ENCODE measurements around the gene AP5S1. TPM values are rescaled to one million over a fixed set of nuclear protein-coding genes. Genes with fewer than 3 reads are reported as not detected.
"Not testable (repeated sequence)": the region's sequence is repeated elsewhere in the genome, so short reads cannot be mapped to it uniquely, and the experiment has no call there.

The AP5S1 gene
- total RNA-seq, 1 donor from 2014 or later, result 13.8 TPM

DNA sequence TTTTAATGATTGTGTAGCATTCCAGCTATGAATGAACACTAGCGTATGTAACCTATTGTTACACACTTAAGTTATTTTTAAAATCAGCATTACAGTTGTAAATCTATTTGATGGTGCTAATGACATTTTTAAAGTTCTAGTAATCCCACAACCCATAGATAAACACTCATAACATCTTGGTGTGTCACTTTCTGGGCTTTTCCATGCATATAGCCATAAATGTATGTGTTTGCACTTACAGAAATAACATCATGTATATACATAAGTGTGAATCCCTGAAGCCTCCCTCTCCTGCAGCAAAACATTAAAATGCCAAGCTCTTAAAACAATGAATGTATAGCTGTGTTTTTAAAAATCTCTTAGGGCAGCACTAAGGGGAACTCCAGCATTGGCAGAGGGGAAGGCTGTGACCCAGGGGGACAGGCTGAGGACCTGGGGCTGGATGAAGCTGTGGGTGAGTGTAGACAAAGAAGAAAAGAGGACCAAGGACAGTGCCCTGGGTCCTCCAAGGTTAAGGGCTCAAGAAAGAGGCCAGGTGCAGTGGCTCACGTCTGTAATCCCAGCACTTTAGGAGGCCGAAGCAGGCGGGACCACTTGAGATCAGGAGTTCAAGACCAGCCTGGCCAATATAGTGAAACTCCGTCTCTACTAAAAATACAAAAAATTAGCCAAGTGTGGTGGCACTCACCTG, 32.9 kb upstream of the AP5S1 start:
- peaks cover 1% of the 10 kb centered on the region for H3K27me3 Mint-ChIP-seq (ENCODE audit: low read depth)
- TF ChIP-seq, protein P1, sequence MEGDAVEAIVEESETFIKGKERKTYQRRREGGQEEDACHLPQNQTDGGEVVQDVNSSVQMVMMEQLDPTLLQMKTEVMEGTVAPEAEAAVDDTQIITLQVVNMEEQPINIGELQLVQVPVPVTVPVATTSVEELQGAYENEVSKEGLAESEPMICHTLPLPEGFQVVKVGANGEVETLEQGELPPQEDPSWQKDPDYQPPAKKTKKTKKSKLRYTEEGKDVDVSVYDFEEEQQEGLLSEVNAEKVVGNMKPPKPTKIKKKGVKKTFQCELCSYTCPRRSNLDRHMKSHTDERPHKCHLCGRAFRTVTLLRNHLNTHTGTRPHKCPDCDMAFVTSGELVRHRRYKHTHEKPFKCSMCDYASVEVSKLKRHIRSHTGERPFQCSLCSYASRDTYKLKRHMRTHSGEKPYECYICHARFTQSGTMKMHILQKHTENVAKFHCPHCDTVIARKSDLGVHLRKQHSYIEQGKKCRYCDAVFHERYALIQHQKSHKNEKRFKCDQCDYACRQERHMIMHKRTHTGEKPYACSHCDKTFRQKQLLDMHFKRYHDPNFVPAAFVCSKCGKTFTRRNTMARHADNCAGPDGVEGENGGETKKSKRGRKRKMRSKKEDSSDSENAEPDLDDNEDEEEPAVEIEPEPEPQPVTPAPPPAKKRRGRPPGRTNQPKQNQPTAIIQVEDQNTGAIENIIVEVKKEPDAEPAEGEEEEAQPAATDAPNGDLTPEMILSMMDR (IDR thresholded peaks at IDR 0.05; ENCODE audit: unreplicated experiment), result no peak
- H3K27ac Mint-ChIP-seq, result no peak overlapping the region
- no peaks in the 10 kb centered on the region for H3K9me3 Mint-ChIP-seq
- H3K4me3 Mint-ChIP-seq, result peak overlapping the region; percentile 56
- H3K36me3 Mint-ChIP-seq, result no peaks in the 10 kb centered on the region
- peaks cover 25% of the 10 kb centered on the region for H3K4me1 Mint-ChIP-seq
- DNase-seq (ENCODE audit: low spot score in 2 of 2, unreplicated experiment in 2 of 2), result no peak

GRCh38 chr20:3788685-3789155, 31.6 kb upstream of the AP5S1 start:
- peaks cover 1% of the 10 kb centered on the region for H3K27me3 Mint-ChIP-seq (ENCODE audit: low read depth)
- DNase-seq (ENCODE audit: low spot score in 2 of 2, unreplicated experiment in 2 of 2), result no peak
- no peaks in the 10 kb centered on the region for H3K9me3 Mint-ChIP-seq
- TF ChIP-seq, protein P1 (IDR thresholded peaks at IDR 0.05; ENCODE audit: unreplicated experiment), result no peak
- H3K4me1 Mint-ChIP-seq, result peaks cover 15% of the 10 kb centered on the region
- H3K27ac Mint-ChIP-seq, result no peak overlapping the region
- no peaks in the 10 kb centered on the region for H3K36me3 Mint-ChIP-seq
- no peak overlapping the region for H3K4me3 Mint-ChIP-seq

- not testable (repeated sequence) for H3K9me3 Mint-ChIP-seq; H3K27me3 Mint-ChIP-seq (ENCODE audit: low read depth); H3K27ac Mint-ChIP-seq; DNase-seq (ENCODE audit: low spot score in 2 of 2, unreplicated experiment in 2 of 2); H3K4me3 Mint-ChIP-seq; H3K36me3 Mint-ChIP-seq
- peaks cover 12% of the 10 kb centered on the region for H3K4me1 Mint-ChIP-seq
Observed at GRCh38 chr20:3789201-3789600, 31.1 kb upstream of the AP5S1 start.

GRCh38 chr20:3794168-3794567, 26.2 kb upstream of the AP5S1 start:
- H3K27ac Mint-ChIP-seq; H3K36me3 Mint-ChIP-seq; H3K9me3 Mint-ChIP-seq; DNase-seq (ENCODE audit: low spot score in 2 of 2, unreplicated experiment in 2 of 2); H3K4me3 Mint-ChIP-seq; H3K27me3 Mint-ChIP-seq (ENCODE audit: low read depth): not testable (repeated sequence)
- peaks cover 29% of the 10 kb centered on the region for H3K4me1 Mint-ChIP-seq

GRCh38 chr20:3794701-3795420, 25.5 kb upstream of the AP5S1 start:
- no peak overlapping the region for H3K27ac Mint-ChIP-seq
- TF ChIP-seq, protein P1 (IDR thresholded peaks at IDR 0.05; ENCODE audit: unreplicated experiment), result no peak
- no peaks in the 10 kb centered on the region for H3K36me3 Mint-ChIP-seq
- peak overlapping the region; percentile 82 for H3K4me3 Mint-ChIP-seq
- H3K9me3 Mint-ChIP-seq, result no peaks in the 10 kb centered on the region
- no peaks in the 10 kb centered on the region for H3K27me3 Mint-ChIP-seq (ENCODE audit: low read depth)
- H3K4me1 Mint-ChIP-seq, result peaks cover 36% of the 10 kb centered on the region
- DNase-seq (ENCODE audit: low spot score in 2 of 2, unreplicated experiment in 2 of 2), result no peak

- Mint-ChIP-seq H3K4me3 (peak within 1 kb of the TSS; percentile 82), H3K27me3 (ENCODE audit: low read depth) (no peaks in the 10 kb centered on the region), H3K9me3 (no peaks in the 10 kb centered on the region), H3K27ac (peak within 1 kb of the TSS; percentile 66), H3K36me3 (peaks cover 3% of the 10 kb centered on the region), H3K4me1 (peaks cover 44% of the 10 kb centered on the region)
- DNase-seq (ENCODE audit: low spot score in 2 of 2, unreplicated experiment in 2 of 2), result peak; percentile 74 to 86
- TF ChIP-seq, protein P1 (IDR thresholded peaks at IDR 0.05; ENCODE audit: unreplicated experiment), result peak; percentile 48
Observed at GRCh38 chr20:3795511-3796468, 24.6 kb upstream of the AP5S1 start, which contains the start of gene CDC25B. CDC25B (plus strand) TSS chr20:3796310; CDS start chr20:3796532, 222 bp downstream.
